ENCODE results near the gene LGALS7B.

- no peak for TF ChIP-seq CTCF (IDR thresholded peaks at IDR 0.05; ENCODE audit: low read length)
- no peak for TF ChIP-seq EZH2 (IDR thresholded peaks at IDR 0.05; ENCODE audit: borderline replicate concordance, low read length)
Observed at GRCh38 chr19:38778733-38779132, 10.3 kb upstream of the LGALS7B start.

Measured in OCI-LY1 (cell line).